HCT116 (cell line): ENCODE results near the gene DQX1. TPM values are rescaled to one million over a fixed set of nuclear protein-coding genes. Genes with fewer than 3 reads are reported as not detected.

Source experiments
- ATAC-seq: fragments of 200-7000 bp; cut with Tn5 transposase; 2 replicates; pipeline ENCODE4 v1.9.1; 2020; ENCODE audit warnings: mild to moderate bottlenecking, moderate library complexity
- BruUV-seq: library from RNA; stranded (reverse); fragments of 400-500 nt; replicated peaks from 2 replicates; lab custom pipeline; 2021; lab: Mats Ljungman, UMichigan
- CTCF ChIA-PET: fragments of 300-600 bp; sonication (Branson Sonifier 250); formaldehyde crosslinking; loops from one replicate; lab custom pipeline; 2021; ENCODE audit warnings: antibody characterized with exemption; lab: Charles Lee
- POLR2A ChIA-PET: fragments of 300-600, 350-600 bp; sonication (Branson Sonifier 250); formaldehyde crosslinking; loops from one replicate; lab custom pipeline; 2021; ENCODE audit warnings: antibody characterized with exemption; lab: Charles Lee
- RAD21 ChIA-PET, 2 experiments: fragments of 300-600 bp; sonication (Branson Sonifier 250); formaldehyde crosslinking; loops; one replicate each; lab custom pipeline; 2023; ENCODE audit warnings: low total read pairs in 2 of 2; ENCODE audit not compliant: uncharacterized antibody in 2 of 2, unreplicated experiment in 2 of 2, low non-redundant PET in 1 of 2; lab: Charles Lee
- DNase-seq: peaks from one replicate; pipeline ENCODE4 v3.0.0-alpha.2; 2010; ENCODE audit warnings: low read depth, low spot score
- H2AFZ ChIP-seq: fragments of 200-600 bp; shearing (Covaris generic), sonication (generic); 2 replicates; pipeline ENCODE4 v1.6.1; 2017; ENCODE audit warnings: low read depth, mixed run types, mixed read lengths, antibody characterized with exemption, low read length; ENCODE audit not compliant: poor library complexity, severe bottlenecking
- H3K27ac ChIP-seq: 2 replicates; pipeline ENCODE4 v1.5.1; 2012; ENCODE audit warnings: low read depth, low read length
- H3K27me3 ChIP-seq: fragments of 200-600 bp; sonication (generic); 2 replicates; pipeline ENCODE4 v1.6.1; 2016; ENCODE audit warnings: mixed run types, low read length, mixed read lengths; ENCODE audit not compliant: insufficient read depth
- H3K36me3 ChIP-seq, 2 experiments: fragments of 200-500 bp in 1 of 2; fragments of 200-600 bp in 1 of 2; sonication (Bioruptor generic) in 1 of 2; sonication (generic) in 1 of 2; 2 replicates each; pipeline versions ENCODE4 v1.5.1 to v1.6.1; 2014 to 2016; ENCODE audit warnings: low read length in 2 of 2, inconsistent platforms in 1 of 2, mixed read lengths in 1 of 2, mixed run types in 1 of 2; ENCODE audit not compliant: insufficient read depth in 2 of 2, control insufficient read depth in 1 of 2
- H3K4me1 ChIP-seq, 2 experiments: fragments of 200-600 bp in 1 of 2; sonication (generic) in 1 of 2; 2 replicates each; pipeline versions ENCODE4 v1.5.1 to v1.6.1; 2012 to 2017; ENCODE audit warnings: low read length in 2 of 2, inconsistent platforms in 1 of 2, mild to moderate bottlenecking in 1 of 2, mixed read lengths in 1 of 2, mixed run types in 1 of 2, moderate library complexity in 1 of 2; ENCODE audit not compliant: insufficient read depth in 2 of 2, control insufficient read depth in 1 of 2
- H3K4me2 ChIP-seq: fragments of 200-600 bp; sonication (generic); 2 replicates; pipeline ENCODE4 v1.6.1; 2017; ENCODE audit warnings: mixed run types, low read length, mixed read lengths
- H3K4me3 ChIP-seq, 2 experiments: fragments of 200-600 bp in 1 of 2; sonication (generic) in 1 of 2; replicated peaks in 1 of 2; 2 replicates each; pipeline ENCODE4 v1.5.1; 2011 to 2016; ENCODE audit warnings: low read length in 2 of 2, control low read depth in 1 of 2, low read depth in 1 of 2, mild to moderate bottlenecking in 1 of 2, mixed read lengths in 1 of 2, mixed run types in 1 of 2
- H3K79me2 ChIP-seq: fragments of 200-600 bp; sonication (generic); 2 replicates; pipeline ENCODE4 v1.6.1; 2017; ENCODE audit warnings: mild to moderate bottlenecking, mixed run types, low read length, moderate library complexity, mixed read lengths; ENCODE audit not compliant: insufficient read depth
- H3K9ac ChIP-seq: fragments of 200-600 bp; sonication (generic); 2 replicates; pipeline ENCODE4 v1.6.1; 2016; ENCODE audit warnings: low read length, mixed read lengths
- H3K9me2 ChIP-seq: fragments of 200-600 bp; sonication (generic), shearing (Covaris generic); 2 replicates; pipeline ENCODE4 v1.6.1; 2017; ENCODE audit warnings: mixed run types, mild to moderate bottlenecking, moderate library complexity; ENCODE audit not compliant: insufficient read depth
- H3K9me3 ChIP-seq, 2 experiments: fragments of 200-500 bp in 1 of 2; fragments of 200-600 bp in 1 of 2; sonication (Bioruptor generic) in 1 of 2; sonication (generic) in 1 of 2; 2 replicates each; pipeline ENCODE4 v1.6.1; 2014 to 2017; ENCODE audit warnings: low read length in 2 of 2, mixed read lengths in 2 of 2, inconsistent platforms in 1 of 2, low read depth in 1 of 2, mild to moderate bottlenecking in 1 of 2, mixed run types in 1 of 2, moderate library complexity in 1 of 2; ENCODE audit not compliant: control insufficient read depth in 1 of 2, insufficient read depth in 1 of 2
- H4K20me1 ChIP-seq: fragments of 200-600 bp; sonication (generic), shearing (Covaris generic); 2 replicates; pipeline ENCODE4 v1.6.1; 2017; ENCODE audit warnings: mixed run types, mild to moderate bottlenecking, moderate library complexity; ENCODE audit not compliant: insufficient read depth
- CBX3 ChIP-seq: IDR thresholded peaks from 2 replicates; pipeline ENCODE4 v1.6.1; 2012; ENCODE audit warnings: low read depth
- CEBPB ChIP-seq: IDR thresholded peaks from 2 replicates; pipeline ENCODE4 v1.6.1; 2012; ENCODE audit warnings: low read depth
- EGR1 ChIP-seq: IDR thresholded peaks from 2 replicates; pipeline ENCODE4 v1.6.1; 2012; ENCODE audit warnings: low read depth
- ELF1 ChIP-seq: IDR thresholded peaks from 2 replicates; pipeline ENCODE4 v1.6.1; 2012; ENCODE audit warnings: low read depth, borderline replicate concordance
- FOSL1 ChIP-seq: IDR thresholded peaks from 2 replicates; pipeline ENCODE4 v1.6.1; 2012; ENCODE audit warnings: low read depth
- JUND ChIP-seq: IDR thresholded peaks from 2 replicates; pipeline ENCODE4 v1.6.1; 2012
- POLR2AphosphoS5 ChIP-seq: IDR thresholded peaks from 2 replicates; pipeline ENCODE4 v1.6.1; 2011; ENCODE audit warnings: mild to moderate bottlenecking, low read depth, low read length, moderate library complexity
- RAD21 ChIP-seq: IDR thresholded peaks from 2 replicates; pipeline ENCODE4 v1.6.1; 2012; ENCODE audit warnings: low read depth, mild to moderate bottlenecking
- SIN3A ChIP-seq: IDR thresholded peaks from 2 replicates; pipeline ENCODE4 v1.6.1; 2012; ENCODE audit warnings: low read depth
- SRF ChIP-seq: IDR thresholded peaks from 2 replicates; pipeline ENCODE4 v1.6.1; 2012; ENCODE audit warnings: low read depth
- TCF7L2 ChIP-seq: IDR thresholded peaks from 2 replicates; pipeline ENCODE4 v1.7.0; 2011; ENCODE audit warnings: borderline replicate concordance, inconsistent platforms; ENCODE audit not compliant: insufficient read depth, insufficient read length; ENCODE audit errors: extremely low read depth
- YY1 ChIP-seq: IDR thresholded peaks from 2 replicates; pipeline ENCODE4 v1.6.1; 2011; ENCODE audit warnings: low read length, low read depth, moderate library complexity, mild to moderate bottlenecking; ENCODE audit not compliant: insufficient replicate concordance; ENCODE audit errors: extremely low read depth
- ZNF274 ChIP-seq: fragments of 200-500 bp; sonication (Bioruptor generic); IDR thresholded peaks from 2 replicates; pipeline ENCODE4 v1.6.1; 2014; ENCODE audit warnings: mild to moderate bottlenecking, low read depth, low read length, inconsistent platforms
- intact Hi-C: fragments of 100-400 bp; cut with micrococcal nuclease; formaldehyde crosslinking; loops from 2 replicates; pipeline ENCODE4 v1.10.0; 2022
- total RNA-seq: library from RNA; stranded (reverse); gene quantifications from one replicate; pipeline ENCODE4 v1.2.1, GENCODE V29; 2021; ENCODE audit not compliant: unreplicated experiment
- TF ChIP-seq, protein P1 (sequence below), 3 experiments: fragments of 200-600 bp in 1 of 3; sonication (generic) in 1 of 3; IDR thresholded peaks in 2 of 3; conservative IDR thresholded peaks in 1 of 3; 2 replicates each; pipeline ENCODE4 v1.5.1; 2012 to 2017; ENCODE audit warnings: low read depth in 2 of 3, low read length in 2 of 3, antibody characterized with exemption in 1 of 3, borderline replicate concordance in 1 of 3, control low read depth in 1 of 3, mild to moderate bottlenecking in 1 of 3, mixed read lengths in 1 of 3, mixed run types in 1 of 3, moderate library complexity in 1 of 3; ENCODE audit not compliant: insufficient read depth in 1 of 3
- TF ChIP-seq, protein P2 (sequence below): IDR thresholded peaks from 2 replicates; pipeline ENCODE4 v1.6.1; 2012
- TF ChIP-seq, protein P3 (sequence below): IDR thresholded peaks from 2 replicates; pipeline ENCODE4 v1.6.1; 2012
- TF ChIP-seq, protein P4 (sequence below): IDR thresholded peaks from 2 replicates; pipeline ENCODE4 v1.6.1; 2012; ENCODE audit warnings: low read depth

DQX1 gene
- total RNA-seq, 1 experiment from 2014 or later, result 0.98 TPM

DNA sequence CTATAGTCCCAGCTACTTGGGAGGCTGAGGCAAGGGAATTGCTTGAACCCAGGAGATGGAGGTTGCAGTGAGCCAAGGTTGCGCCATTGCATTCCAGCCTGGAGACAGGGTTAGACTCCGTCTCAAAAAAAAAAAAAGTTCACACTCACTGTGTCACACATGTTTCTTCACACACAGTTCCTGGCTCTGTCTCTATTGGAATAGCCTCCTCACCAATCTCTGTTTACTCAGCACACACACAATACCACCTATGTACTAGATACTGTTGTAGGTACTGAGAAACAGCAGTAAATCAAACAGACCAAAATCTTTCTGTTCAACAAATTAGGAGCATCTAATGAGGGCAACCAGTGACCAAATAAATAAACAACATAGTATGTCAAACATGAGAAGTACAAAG is 39.9 kb downstream of the DQX1 start:
- Histone ChIP-seq H3K9me3 (no peaks in the 10 kb centered on the region), H3K27ac (no peak overlapping the region), H3K9ac (no peak overlapping the region), H3K9me2 (no peaks in the 10 kb centered on the region), H2AFZ (no peak overlapping the region), H3K4me2 (no peak overlapping the region), H3K4me1 (peaks cover 12 to 25% of the 10 kb centered on the region in 2 experiments), H3K4me3 (no peak overlapping the region), H3K27me3 (no peaks in the 10 kb centered on the region), H3K36me3 (peaks cover 4 to 6% of the 10 kb centered on the region in 2 experiments; a peak in 3 of 4 replicates), H4K20me1 (no peaks in the 10 kb centered on the region), H3K79me2 (peaks cover 18% of the 10 kb centered on the region)
- POLR2A ChIA-PET, result no interaction called here
- DNase-seq (no peak), ATAC-seq (no peak)
- intact Hi-C loops, result no loop called here
- no TSS peak for BruUV-seq
- CTCF ChIA-PET, result no interaction called here
- RAD21 ChIA-PET, result no interaction called here
- TF ChIP-seq, protein P1, sequence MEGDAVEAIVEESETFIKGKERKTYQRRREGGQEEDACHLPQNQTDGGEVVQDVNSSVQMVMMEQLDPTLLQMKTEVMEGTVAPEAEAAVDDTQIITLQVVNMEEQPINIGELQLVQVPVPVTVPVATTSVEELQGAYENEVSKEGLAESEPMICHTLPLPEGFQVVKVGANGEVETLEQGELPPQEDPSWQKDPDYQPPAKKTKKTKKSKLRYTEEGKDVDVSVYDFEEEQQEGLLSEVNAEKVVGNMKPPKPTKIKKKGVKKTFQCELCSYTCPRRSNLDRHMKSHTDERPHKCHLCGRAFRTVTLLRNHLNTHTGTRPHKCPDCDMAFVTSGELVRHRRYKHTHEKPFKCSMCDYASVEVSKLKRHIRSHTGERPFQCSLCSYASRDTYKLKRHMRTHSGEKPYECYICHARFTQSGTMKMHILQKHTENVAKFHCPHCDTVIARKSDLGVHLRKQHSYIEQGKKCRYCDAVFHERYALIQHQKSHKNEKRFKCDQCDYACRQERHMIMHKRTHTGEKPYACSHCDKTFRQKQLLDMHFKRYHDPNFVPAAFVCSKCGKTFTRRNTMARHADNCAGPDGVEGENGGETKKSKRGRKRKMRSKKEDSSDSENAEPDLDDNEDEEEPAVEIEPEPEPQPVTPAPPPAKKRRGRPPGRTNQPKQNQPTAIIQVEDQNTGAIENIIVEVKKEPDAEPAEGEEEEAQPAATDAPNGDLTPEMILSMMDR (IDR thresholded peaks at IDR 0.05 in 2 of 3, conservative IDR thresholded peaks at IDR 0.05 in 1 of 3; ENCODE audit: borderline replicate concordance in 1 of 3, insufficient read depth in 1 of 3, low read depth in 2 of 3, low read length in 2 of 3), result no peak
- TF ChIP-seq EGR1, result no peak
- no peak for TF ChIP-seq CBX3
- TF ChIP-seq, protein P2, sequence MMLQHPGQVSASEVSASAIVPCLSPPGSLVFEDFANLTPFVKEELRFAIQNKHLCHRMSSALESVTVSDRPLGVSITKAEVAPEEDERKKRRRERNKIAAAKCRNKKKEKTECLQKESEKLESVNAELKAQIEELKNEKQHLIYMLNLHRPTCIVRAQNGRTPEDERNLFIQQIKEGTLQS, result no peak
- no peak for TF ChIP-seq RAD21
- no peak for TF ChIP-seq ELF1
- TF ChIP-seq, protein P3, sequence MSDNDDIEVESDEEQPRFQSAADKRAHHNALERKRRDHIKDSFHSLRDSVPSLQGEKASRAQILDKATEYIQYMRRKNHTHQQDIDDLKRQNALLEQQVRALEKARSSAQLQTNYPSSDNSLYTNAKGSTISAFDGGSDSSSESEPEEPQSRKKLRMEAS, result no peak
- TF ChIP-seq POLR2AphosphoS5, result no peak
- no peak for TF ChIP-seq JUND
- TF ChIP-seq SRF, result no peak
- no peak for TF ChIP-seq SIN3A
- TF ChIP-seq TCF7L2, result no peak
- TF ChIP-seq FOSL1, result no peak
- no peak for TF ChIP-seq CEBPB
- TF ChIP-seq, protein P4, sequence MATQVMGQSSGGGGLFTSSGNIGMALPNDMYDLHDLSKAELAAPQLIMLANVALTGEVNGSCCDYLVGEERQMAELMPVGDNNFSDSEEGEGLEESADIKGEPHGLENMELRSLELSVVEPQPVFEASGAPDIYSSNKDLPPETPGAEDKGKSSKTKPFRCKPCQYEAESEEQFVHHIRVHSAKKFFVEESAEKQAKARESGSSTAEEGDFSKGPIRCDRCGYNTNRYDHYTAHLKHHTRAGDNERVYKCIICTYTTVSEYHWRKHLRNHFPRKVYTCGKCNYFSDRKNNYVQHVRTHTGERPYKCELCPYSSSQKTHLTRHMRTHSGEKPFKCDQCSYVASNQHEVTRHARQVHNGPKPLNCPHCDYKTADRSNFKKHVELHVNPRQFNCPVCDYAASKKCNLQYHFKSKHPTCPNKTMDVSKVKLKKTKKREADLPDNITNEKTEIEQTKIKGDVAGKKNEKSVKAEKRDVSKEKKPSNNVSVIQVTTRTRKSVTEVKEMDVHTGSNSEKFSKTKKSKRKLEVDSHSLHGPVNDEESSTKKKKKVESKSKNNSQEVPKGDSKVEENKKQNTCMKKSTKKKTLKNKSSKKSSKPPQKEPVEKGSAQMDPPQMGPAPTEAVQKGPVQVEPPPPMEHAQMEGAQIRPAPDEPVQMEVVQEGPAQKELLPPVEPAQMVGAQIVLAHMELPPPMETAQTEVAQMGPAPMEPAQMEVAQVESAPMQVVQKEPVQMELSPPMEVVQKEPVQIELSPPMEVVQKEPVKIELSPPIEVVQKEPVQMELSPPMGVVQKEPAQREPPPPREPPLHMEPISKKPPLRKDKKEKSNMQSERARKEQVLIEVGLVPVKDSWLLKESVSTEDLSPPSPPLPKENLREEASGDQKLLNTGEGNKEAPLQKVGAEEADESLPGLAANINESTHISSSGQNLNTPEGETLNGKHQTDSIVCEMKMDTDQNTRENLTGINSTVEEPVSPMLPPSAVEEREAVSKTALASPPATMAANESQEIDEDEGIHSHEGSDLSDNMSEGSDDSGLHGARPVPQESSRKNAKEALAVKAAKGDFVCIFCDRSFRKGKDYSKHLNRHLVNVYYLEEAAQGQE, result no peak
- no peak for TF ChIP-seq YY1
- TF ChIP-seq ZNF274, result no peak
